ENCODE results near the gene RNF207. TPM values are rescaled to one million over a fixed set of nuclear protein-coding genes. Genes with fewer than 3 reads are reported as not detected.

Gene RNF207
- total and polyA plus RNA-seq, 3 experiments from 2014 or later: 0.22 to 12.8 (median 10.8) TPM

DNA sequence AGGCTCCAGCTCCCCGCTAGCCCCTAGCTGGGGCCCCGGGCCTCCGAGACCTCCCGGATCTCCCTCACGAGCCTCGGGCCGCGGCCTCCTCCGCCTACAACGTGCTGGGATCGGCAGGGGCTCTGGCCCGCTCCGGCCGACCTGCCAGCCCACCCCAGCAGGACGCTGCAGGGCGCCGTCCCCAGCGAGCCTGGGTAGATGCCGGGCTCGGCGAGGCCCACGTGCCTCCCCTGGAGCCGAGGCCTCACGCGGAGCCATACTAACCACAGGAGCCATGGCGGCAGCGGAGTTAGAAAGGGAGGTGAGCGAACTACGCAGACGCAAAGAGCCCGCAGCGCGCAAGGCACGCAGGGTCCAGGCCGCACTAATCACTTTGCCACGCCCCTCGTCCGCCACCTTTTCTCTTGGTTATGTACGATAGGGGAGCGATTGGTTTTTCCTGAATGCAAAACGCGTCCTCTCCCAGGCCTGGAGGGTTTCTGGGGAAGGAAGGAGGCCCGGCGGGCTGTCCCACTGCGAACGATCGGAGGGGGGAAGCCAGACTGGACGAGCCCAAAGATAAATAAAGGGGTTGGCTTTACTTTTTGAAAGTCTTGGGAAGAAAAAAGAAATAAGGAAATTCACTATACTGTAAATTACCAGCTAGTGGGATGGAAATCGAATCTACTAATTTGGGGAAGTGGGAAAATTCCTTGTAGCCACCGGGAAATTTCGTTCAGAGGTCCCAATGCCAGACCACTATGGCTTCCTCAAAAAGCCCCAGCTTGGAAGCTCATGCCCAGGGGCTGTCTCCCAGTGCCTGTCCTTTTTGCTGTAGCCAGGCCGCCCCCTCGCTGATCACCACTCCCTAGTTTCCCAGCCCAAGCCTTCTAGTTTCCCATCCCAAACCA is 6.4 kb upstream of the RNF207 start, which contains the start of gene RPL22:
TSS of gene RPL22 (minus strand) at position 298 of the 890 bp plus-strand sequence. CDS start at position 276, 22 bp downstream.
- Mint-ChIP-seq H3K27ac (peak within 1 kb of the TSS; percentile 86 to 98 (median 94)), H3K27me3 (no peaks in the 10 kb centered on the region), H3K4me1 (peaks cover 40 to 51% (median 50%) of the 10 kb centered on the region in 3 donors), H3K4me3 (peak within 1 kb of the TSS; percentile 86 to 98 (median 88)), H3K9me3 (no peaks in the 10 kb centered on the region), H3K36me3 (peaks cover 0 to 34% (median 13%) of the 10 kb centered on the region in 3 donors)
- POLR2A ChIA-PET: no interaction called here
- Histone ChIP-seq H3K4me1 (ENCODE audit: insufficient read depth, low read length) (peaks cover 35% of the 10 kb centered on the region), H3K27me3 (ENCODE audit: insufficient read depth, low read length, poor library complexity, severe bottlenecking) (no peaks in the 10 kb centered on the region), H3K27ac (ENCODE audit: low read depth, low read length) (peak within 1 kb of the TSS; percentile 78), H3K36me3 (ENCODE audit: insufficient read depth, low read length) (peaks cover 14% of the 10 kb centered on the region), H3K4me3 (ENCODE audit: low read length) (peak within 1 kb of the TSS; percentile 57), H3K9me3 (ENCODE audit: low read length) (no peaks in the 10 kb centered on the region)
- DNase-seq: peak; percentile 93 to 98 (median 96)
- CTCF ChIA-PET: interaction anchor here (0.7 to 1.3 kb wide), 3 partner anchors 9 to 48 kb away, joined by 3 to 5 read pairs (median 3); no protein-coding TSS in a partner anchor

DNA sequence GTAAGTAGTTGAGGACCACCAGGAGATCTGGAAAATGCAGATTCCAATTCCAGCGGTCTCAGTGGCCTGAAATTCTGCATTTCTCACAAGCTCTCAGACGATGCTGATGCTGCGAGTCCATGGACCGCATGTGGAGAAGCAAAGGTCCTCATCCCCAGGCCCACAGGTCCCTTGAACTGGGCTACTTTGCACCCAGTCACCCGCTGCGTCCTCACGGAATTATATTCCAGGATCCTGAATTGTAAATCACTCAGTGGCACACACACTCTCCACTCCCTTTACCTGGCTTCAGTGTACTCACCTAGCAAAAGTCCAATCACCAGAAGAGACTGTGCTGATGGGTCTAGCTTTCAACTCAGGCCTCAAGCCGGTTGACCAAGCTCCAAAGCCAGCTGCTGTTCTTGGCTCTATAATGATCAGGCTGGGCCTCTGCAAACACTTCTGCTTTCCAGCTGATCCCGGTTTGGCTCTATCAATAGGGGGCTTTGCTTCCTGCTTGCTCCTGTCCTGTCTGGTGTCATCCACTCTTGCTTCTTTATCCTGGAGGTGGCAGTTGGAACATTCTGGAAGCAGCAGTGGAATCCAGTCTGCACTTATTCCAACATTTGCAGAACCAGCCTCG is 5.6 kb upstream of the RNF207 start:
- peaks cover 41 to 58% (median 48%) of the 10 kb centered on the region in 3 donors for H3K4me1 Mint-ChIP-seq
- Histone ChIP-seq H3K4me3 (ENCODE audit: low read length) (peak overlapping the region; percentile 57), H3K36me3 (ENCODE audit: insufficient read depth, low read length) (peaks cover 13% of the 10 kb centered on the region), H3K27me3 (ENCODE audit: insufficient read depth, low read length, poor library complexity, severe bottlenecking) (peaks cover 4% of the 10 kb centered on the region), H3K27ac (ENCODE audit: low read depth, low read length) (peak overlapping the region; percentile 78), H3K9me3 (ENCODE audit: low read length) (no peaks in the 10 kb centered on the region), H3K4me1 (ENCODE audit: insufficient read depth, low read length) (peaks cover 42% of the 10 kb centered on the region)
- H3K4me3 Mint-ChIP-seq: peak overlapping the region; percentile 86 to 98 (median 88)
- no peak for DNase-seq
- ChIA-PET CTCF (interaction anchor here (0.7 to 1.1 kb wide), 2 partner anchors 8 to 47 kb away, joined by 3 read pairs; no protein-coding TSS in a partner anchor), POLR2A (no interaction called here)
- peaks cover 0 to 31% (median 13%) of the 10 kb centered on the region in 3 donors for H3K36me3 Mint-ChIP-seq
- no peaks in the 10 kb centered on the region for H3K27me3 Mint-ChIP-seq
- H3K27ac Mint-ChIP-seq: peak overlapping the region; percentile 37 to 97 (median 94)
- H3K9me3 Mint-ChIP-seq: no peaks in the 10 kb centered on the region

DNA sequence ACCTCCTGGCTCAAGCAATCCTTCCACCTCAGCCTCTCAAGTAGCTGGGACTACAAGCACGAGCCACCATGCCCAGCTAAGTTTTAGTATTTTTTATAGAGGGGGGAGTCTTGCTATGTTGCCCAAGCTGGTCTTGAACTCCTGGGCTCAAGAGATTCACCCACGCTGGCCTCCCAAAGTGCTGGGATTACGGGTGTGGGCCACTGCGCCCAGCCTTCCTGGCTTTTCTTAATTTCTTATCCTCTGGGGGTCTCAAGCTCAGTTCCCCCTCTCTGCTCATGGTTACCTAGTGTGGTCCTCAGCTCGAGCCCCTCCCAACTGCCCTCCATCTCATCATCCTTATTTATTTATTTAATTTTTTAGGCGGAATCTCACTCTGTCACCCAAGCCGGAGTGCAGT is 3.7 kb upstream of the RNF207 start:
- peaks cover 12% of the 10 kb centered on the region for H3K27me3 ChIP-seq (ENCODE audit: insufficient read depth, low read length, poor library complexity, severe bottlenecking)
- H3K36me3 ChIP-seq (ENCODE audit: insufficient read depth, low read length): no peaks in the 10 kb centered on the region
- H3K4me1 Mint-ChIP-seq: peaks cover 34 to 50% (median 35%) of the 10 kb centered on the region in 3 donors
- POLR2A ChIA-PET: no interaction called here
- peaks cover 0 to 16% (median 7%) of the 10 kb centered on the region in 3 donors for H3K36me3 Mint-ChIP-seq
- peaks cover 4 to 5% of the 10 kb centered on the region in 2 donors for H3K27me3 Mint-ChIP-seq
- no peak overlapping the region for H3K4me3 ChIP-seq (ENCODE audit: low read length)
- CTCF ChIA-PET: interaction anchor here (0.9 kb wide), 1 partner anchor 88 kb away, joined by 3 read pairs; no protein-coding TSS in a partner anchor
- H3K27ac Mint-ChIP-seq: peak overlapping the region in 2 of 8 donors; percentile 83 to 87
- H3K27ac ChIP-seq (ENCODE audit: low read depth, low read length): no peak overlapping the region
- no peak for DNase-seq
- peak overlapping the region in 1 of 7 donors; percentile 68 for H3K4me3 Mint-ChIP-seq
- H3K4me1 ChIP-seq (ENCODE audit: insufficient read depth, low read length): peaks cover 36% of the 10 kb centered on the region
- H3K9me3 ChIP-seq (ENCODE audit: low read length): no peaks in the 10 kb centered on the region
- H3K9me3 Mint-ChIP-seq: no peaks in the 10 kb centered on the region

DNA sequence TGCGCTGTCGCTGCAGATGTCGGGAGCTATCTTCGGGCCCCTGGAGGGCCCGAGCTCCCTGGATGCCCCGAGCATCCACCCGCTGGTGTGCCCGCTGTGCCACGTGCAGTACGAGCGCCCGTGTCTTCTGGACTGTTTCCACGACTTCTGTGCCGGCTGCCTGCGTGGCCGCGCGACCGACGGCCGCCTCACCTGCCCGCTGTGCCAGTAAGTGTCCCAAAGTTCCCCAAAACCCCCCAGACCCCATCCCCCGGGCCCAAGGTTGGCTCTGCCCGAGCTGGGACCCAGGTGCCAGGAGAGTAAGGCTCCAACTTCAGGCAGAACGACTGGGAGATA is 569 bp downstream of the RNF207 start:
- Histone ChIP-seq H3K27me3 (ENCODE audit: insufficient read depth, low read length, poor library complexity, severe bottlenecking) (peaks cover 12% of the 10 kb centered on the region), H3K36me3 (ENCODE audit: insufficient read depth, low read length) (no peaks in the 10 kb centered on the region), H3K4me1 (ENCODE audit: insufficient read depth, low read length) (peaks cover 12% of the 10 kb centered on the region), H3K4me3 (ENCODE audit: low read length) (peak overlapping the region; percentile 47), H3K27ac (ENCODE audit: low read depth, low read length) (no peak overlapping the region), H3K9me3 (ENCODE audit: low read length) (no peaks in the 10 kb centered on the region)
- no peaks in the 10 kb centered on the region for H3K36me3 Mint-ChIP-seq
- H3K4me3 Mint-ChIP-seq: peak overlapping the region; percentile 20 to 87 (median 63)
- H3K4me1 Mint-ChIP-seq: peaks cover 0 to 17% (median 4%) of the 10 kb centered on the region in 3 donors
- POLR2A ChIA-PET: interaction anchor here (0.5 kb wide), 1 partner anchor 435 kb away, joined by 3 read pairs; no protein-coding TSS in a partner anchor
- no peak for DNase-seq
- peaks cover 4 to 12% of the 10 kb centered on the region in 2 donors for H3K27me3 Mint-ChIP-seq
- no peaks in the 10 kb centered on the region for H3K9me3 Mint-ChIP-seq
- CTCF ChIA-PET: interaction anchor here (0.8 to 1.0 kb wide), 2 partner anchors 15 to 578 kb away, joined by 3 read pairs; no protein-coding TSS in a partner anchor
- no peak overlapping the region for H3K27ac Mint-ChIP-seq

DNA sequence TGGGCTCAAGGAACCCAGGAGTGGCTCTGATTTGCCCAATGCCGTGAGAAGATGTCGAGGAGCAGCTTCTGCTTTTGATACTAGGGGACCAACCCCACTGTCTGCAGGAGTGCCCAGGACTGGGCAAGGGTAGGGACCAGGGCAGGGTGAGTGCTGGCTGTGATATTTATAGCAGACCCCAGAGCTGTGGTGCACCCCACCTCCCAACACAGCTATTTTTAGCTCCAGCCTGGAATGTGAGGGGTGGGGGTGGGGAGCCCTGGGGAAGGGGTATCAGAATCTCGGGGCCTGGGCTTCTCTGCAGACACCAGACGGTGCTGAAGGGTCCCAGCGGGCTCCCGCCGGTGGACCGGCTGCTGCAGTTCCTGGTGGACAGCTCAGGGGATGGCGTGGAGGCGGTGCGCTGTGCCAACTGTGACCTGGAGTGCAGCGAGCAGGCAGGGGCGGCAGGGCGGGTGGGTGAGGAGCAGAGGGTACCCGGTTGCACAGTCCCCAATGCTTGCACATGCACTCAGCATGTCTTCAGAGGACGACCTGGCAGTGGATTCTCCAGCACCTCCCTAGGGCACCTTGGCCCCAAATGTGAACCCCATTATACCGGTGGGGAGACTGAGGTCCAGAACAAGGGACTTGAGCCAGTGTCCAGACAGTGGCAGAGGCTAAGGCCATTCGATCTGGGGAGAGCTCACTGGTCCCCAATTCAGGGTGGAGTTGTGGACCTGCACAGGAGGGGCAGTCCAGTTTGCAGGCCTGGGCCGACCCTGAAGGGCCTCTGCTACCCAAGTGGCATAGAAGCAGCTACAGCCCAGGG is 1.4 kb downstream of the RNF207 start:
- POLR2A ChIA-PET: no interaction called here
- no peak overlapping the region for H3K27ac Mint-ChIP-seq
- no peaks in the 10 kb centered on the region for H3K36me3 Mint-ChIP-seq
- Histone ChIP-seq H3K36me3 (ENCODE audit: insufficient read depth, low read length) (no peaks in the 10 kb centered on the region), H3K27me3 (ENCODE audit: insufficient read depth, low read length, poor library complexity, severe bottlenecking) (peaks cover 12% of the 10 kb centered on the region), H3K9me3 (ENCODE audit: low read length) (no peaks in the 10 kb centered on the region), H3K4me3 (ENCODE audit: low read length) (no peak overlapping the region), H3K27ac (ENCODE audit: low read depth, low read length) (peak overlapping the region; percentile 0), H3K4me1 (ENCODE audit: insufficient read depth, low read length) (peaks cover 12% of the 10 kb centered on the region)
- H3K9me3 Mint-ChIP-seq: no peaks in the 10 kb centered on the region
- peaks cover 4 to 12% of the 10 kb centered on the region in 2 donors for H3K27me3 Mint-ChIP-seq
- CTCF ChIA-PET: interaction anchor here (0.8 to 1.3 kb wide), 3 partner anchors 16 to 577 kb away, joined by 3 read pairs; no protein-coding TSS in a partner anchor
- H3K4me3 Mint-ChIP-seq: peak overlapping the region in 6 of 7 donors; percentile 20 to 87 (median 48)
- DNase-seq: no peak
- H3K4me1 Mint-ChIP-seq: peaks cover 0 to 17% (median 4%) of the 10 kb centered on the region in 3 donors

DNA sequence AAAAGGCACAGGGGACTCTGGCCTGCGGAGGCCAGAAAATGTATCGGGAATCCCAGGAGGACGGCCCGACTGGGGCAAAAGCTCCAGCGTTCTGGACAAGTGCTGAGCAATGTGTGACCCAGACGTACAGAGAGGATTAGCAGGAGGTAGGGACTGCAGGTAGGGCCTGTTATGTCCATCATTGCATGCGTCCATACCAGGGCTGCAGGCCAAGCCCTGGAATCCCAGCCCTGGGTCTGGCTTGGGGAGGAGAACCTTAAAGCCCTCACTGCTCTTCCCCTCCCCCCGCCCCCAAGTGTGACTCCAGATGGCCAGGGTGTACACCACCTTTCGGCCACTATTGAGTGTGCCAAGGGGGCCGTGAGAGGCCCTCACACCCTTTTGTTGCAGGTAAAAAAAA is 2.0 kb downstream of the RNF207 start:
- Histone ChIP-seq H3K36me3 (ENCODE audit: insufficient read depth, low read length) (no peaks in the 10 kb centered on the region), H3K27ac (ENCODE audit: low read depth, low read length) (peak overlapping the region; percentile 0), H3K4me3 (ENCODE audit: low read length) (no peak overlapping the region), H3K27me3 (ENCODE audit: insufficient read depth, low read length, poor library complexity, severe bottlenecking) (peaks cover 12% of the 10 kb centered on the region), H3K9me3 (ENCODE audit: low read length) (no peaks in the 10 kb centered on the region), H3K4me1 (ENCODE audit: insufficient read depth, low read length) (peaks cover 12% of the 10 kb centered on the region)
- Mint-ChIP-seq H3K4me1 (peaks cover 0 to 17% (median 4%) of the 10 kb centered on the region in 3 donors), H3K36me3 (no peaks in the 10 kb centered on the region), H3K9me3 (no peaks in the 10 kb centered on the region), H3K27ac (no peak overlapping the region), H3K4me3 (peak overlapping the region in 2 of 7 donors; percentile 27 to 43), H3K27me3 (peaks cover 4 to 12% of the 10 kb centered on the region in 2 donors)
- DNase-seq: no peak
- POLR2A ChIA-PET: no interaction called here
- CTCF ChIA-PET: interaction anchor here (1.0 to 1.3 kb wide), 2 partner anchors 8 to 37 kb away, joined by 3 read pairs; no protein-coding TSS in a partner anchor
